Esophagus muscularis mucosa (tissue), 4 donors: ENCODE measurements around the gene IMPA2.

Experiments used
- EP300 ChIP-seq: sonication (generic); formaldehyde crosslinking; IDR thresholded peaks from one replicate; pipeline ENCODE4 v1.6.1; 2017; ENCODE audit warnings: antibody characterized with exemption
- POLR2A ChIP-seq: fragments of 450-650 bp; IDR thresholded peaks from one replicate; pipeline ENCODE4 v1.6.1; 2017; ENCODE audit warnings: antibody characterized with exemption, moderate library complexity, mild to moderate bottlenecking, low read depth
- POLR2AphosphoS5 ChIP-seq, 2 donors: sonication (generic); formaldehyde crosslinking; IDR thresholded peaks; one replicate each; pipeline ENCODE4 v1.6.1; 2017; ENCODE audit warnings: antibody characterized with exemption in 2 of 2
- TF ChIP-seq, protein P1 (sequence below), 3 experiments: fragments of 200-600 bp in 2 of 3; fragments of 450-650 bp in 1 of 3; sonication (generic) in 2 of 3; IDR thresholded peaks; one replicate each; pipeline ENCODE4 v1.5.1; 2017 to 2019; ENCODE audit warnings: antibody characterized with exemption in 3 of 3, mild to moderate bottlenecking in 2 of 3, moderate library complexity in 1 of 3

DNA sequence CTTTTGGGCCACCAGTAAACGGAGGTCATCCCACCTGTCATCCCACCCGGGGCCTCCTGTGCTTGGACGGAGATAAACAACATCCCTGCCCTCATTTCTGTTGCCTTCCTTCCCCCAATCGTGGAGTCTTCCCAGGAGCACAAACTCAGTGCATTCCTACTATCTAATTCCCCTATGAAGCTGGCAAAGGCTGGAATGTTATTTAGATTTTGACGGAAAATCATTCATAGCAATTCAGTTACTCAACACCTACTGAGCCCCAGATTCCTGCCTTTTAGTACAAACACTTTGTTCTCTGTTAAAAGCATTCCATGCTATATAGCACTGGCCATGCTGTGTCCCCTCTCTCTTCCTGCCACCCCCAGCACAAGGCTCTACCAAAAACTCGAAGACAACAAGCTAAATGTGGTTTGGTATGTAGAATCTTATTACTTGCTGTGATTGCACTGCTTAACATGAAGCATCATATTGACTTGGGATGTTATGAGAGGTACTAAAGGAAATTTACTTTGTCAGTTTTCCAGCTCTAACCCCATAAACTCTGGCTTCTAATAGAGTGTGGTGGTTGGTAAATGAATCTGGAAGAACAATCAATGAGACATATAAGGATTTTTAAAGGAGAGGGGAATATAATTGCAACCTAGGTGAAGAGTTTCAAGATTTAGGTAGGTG lies 32.3 kb upstream of the IMPA2 start:
- TF ChIP-seq, protein P1, sequence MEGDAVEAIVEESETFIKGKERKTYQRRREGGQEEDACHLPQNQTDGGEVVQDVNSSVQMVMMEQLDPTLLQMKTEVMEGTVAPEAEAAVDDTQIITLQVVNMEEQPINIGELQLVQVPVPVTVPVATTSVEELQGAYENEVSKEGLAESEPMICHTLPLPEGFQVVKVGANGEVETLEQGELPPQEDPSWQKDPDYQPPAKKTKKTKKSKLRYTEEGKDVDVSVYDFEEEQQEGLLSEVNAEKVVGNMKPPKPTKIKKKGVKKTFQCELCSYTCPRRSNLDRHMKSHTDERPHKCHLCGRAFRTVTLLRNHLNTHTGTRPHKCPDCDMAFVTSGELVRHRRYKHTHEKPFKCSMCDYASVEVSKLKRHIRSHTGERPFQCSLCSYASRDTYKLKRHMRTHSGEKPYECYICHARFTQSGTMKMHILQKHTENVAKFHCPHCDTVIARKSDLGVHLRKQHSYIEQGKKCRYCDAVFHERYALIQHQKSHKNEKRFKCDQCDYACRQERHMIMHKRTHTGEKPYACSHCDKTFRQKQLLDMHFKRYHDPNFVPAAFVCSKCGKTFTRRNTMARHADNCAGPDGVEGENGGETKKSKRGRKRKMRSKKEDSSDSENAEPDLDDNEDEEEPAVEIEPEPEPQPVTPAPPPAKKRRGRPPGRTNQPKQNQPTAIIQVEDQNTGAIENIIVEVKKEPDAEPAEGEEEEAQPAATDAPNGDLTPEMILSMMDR (IDR thresholded peaks at IDR 0.05): no peak
- TF ChIP-seq POLR2AphosphoS5 (IDR thresholded peaks at IDR 0.05): peak in 1 of 2 donors; percentile 73
- TF ChIP-seq EP300: no peak
- TF ChIP-seq POLR2A: no peak
